ENCODE data around the gene PMVK. TPM values are rescaled to one million over a fixed set of nuclear protein-coding genes. Genes with fewer than 3 reads are reported as not detected.
A peak's percentile ranks its signal among the peaks of the same experiment; 100 is the strongest.

Gene PMVK
- total RNA-seq, 1 donor: 6.2 TPM

- Histone ChIP-seq H3K4me3 (ENCODE audit: insufficient read depth, low read length) (peak overlapping the region; percentile 87), H3K27me3 (ENCODE audit: insufficient read depth, low read length) (no peaks in the 10 kb centered on the region), H2AFZ (ENCODE audit: low read length) (no peak overlapping the region), H4K20me1 (ENCODE audit: insufficient read depth, low read length) (peaks cover 10% of the 10 kb centered on the region), H3K79me2 (ENCODE audit: insufficient read depth, low read length) (peaks cover 19% of the 10 kb centered on the region), H3K36me3 (ENCODE audit: insufficient read depth, low read length) (peaks cover 46% of the 10 kb centered on the region), H3K4me1 (ENCODE audit: insufficient read depth, low read length) (peaks cover 31% of the 10 kb centered on the region), H3K27ac (ENCODE audit: low read depth, low read length) (peak overlapping the region; percentile 24), H3K9me3 (ENCODE audit: low read depth, low read length) (no peaks in the 10 kb centered on the region), H3K4me2 (ENCODE audit: insufficient read depth, low read length) (peak overlapping the region; percentile 98)
- DNase-seq (ENCODE audit: insufficient read length, low spot score, missing footprints): peak; percentile 90
- TF ChIP-seq CTCF (IDR thresholded peaks at IDR 0.05; ENCODE audit: extremely low read depth, low read depth, low read length): no peak
Measured at GRCh38 chr1:154960446-154961136, 24.1 kb upstream of the PMVK start.

GRCh38 chr1:154959426-154959780, 22.9 kb upstream of the PMVK start:
- Histone ChIP-seq H3K4me1 (ENCODE audit: insufficient read depth, low read length) (peaks cover 41% of the 10 kb centered on the region), H2AFZ (ENCODE audit: low read length) (no peak overlapping the region), H3K27ac (ENCODE audit: low read depth, low read length) (no peak overlapping the region), H3K4me3 (ENCODE audit: insufficient read depth, low read length) (no peak overlapping the region), H3K9me3 (ENCODE audit: low read depth, low read length) (no peaks in the 10 kb centered on the region), H3K36me3 (ENCODE audit: insufficient read depth, low read length) (peaks cover 37% of the 10 kb centered on the region), H3K4me2 (ENCODE audit: insufficient read depth, low read length) (no peak overlapping the region), H3K79me2 (ENCODE audit: insufficient read depth, low read length) (peaks cover 17% of the 10 kb centered on the region), H4K20me1 (ENCODE audit: insufficient read depth, low read length) (peaks cover 5% of the 10 kb centered on the region), H3K27me3 (ENCODE audit: insufficient read depth, low read length) (no peaks in the 10 kb centered on the region)
- no peak for TF ChIP-seq CTCF (IDR thresholded peaks at IDR 0.05; ENCODE audit: extremely low read depth, low read depth, low read length)
- DNase-seq (ENCODE audit: insufficient read length, low spot score, missing footprints): no peak

GRCh38 chr1:154958681-154959425, 22.3 kb upstream of the PMVK start:
- H3K4me2 ChIP-seq (ENCODE audit: insufficient read depth, low read length): no peak overlapping the region
- peaks cover 41% of the 10 kb centered on the region for H3K4me1 ChIP-seq (ENCODE audit: insufficient read depth, low read length)
- H3K27ac ChIP-seq (ENCODE audit: low read depth, low read length): no peak overlapping the region
- TF ChIP-seq CTCF (IDR thresholded peaks at IDR 0.05; ENCODE audit: extremely low read depth, low read depth, low read length): no peak
- H2AFZ ChIP-seq (ENCODE audit: low read length): no peak overlapping the region
- H4K20me1 ChIP-seq (ENCODE audit: insufficient read depth, low read length): peaks cover 5% of the 10 kb centered on the region
- peaks cover 31% of the 10 kb centered on the region for H3K36me3 ChIP-seq (ENCODE audit: insufficient read depth, low read length)
- no peaks in the 10 kb centered on the region for H3K27me3 ChIP-seq (ENCODE audit: insufficient read depth, low read length)
- H3K9me3 ChIP-seq (ENCODE audit: low read depth, low read length): no peaks in the 10 kb centered on the region
- H3K79me2 ChIP-seq (ENCODE audit: insufficient read depth, low read length): peaks cover 17% of the 10 kb centered on the region
- peak; percentile 56 for DNase-seq (ENCODE audit: insufficient read length, low spot score, missing footprints)
- H3K4me3 ChIP-seq (ENCODE audit: insufficient read depth, low read length): no peak overlapping the region

- H4K20me1 ChIP-seq (ENCODE audit: insufficient read depth, low read length): peaks cover 5% of the 10 kb centered on the region
- no peak for TF ChIP-seq CTCF (IDR thresholded peaks at IDR 0.05; ENCODE audit: extremely low read depth, low read depth, low read length)
- peaks cover 13% of the 10 kb centered on the region for H3K79me2 ChIP-seq (ENCODE audit: insufficient read depth, low read length)
- peak; percentile 63 for DNase-seq (ENCODE audit: insufficient read length, low spot score, missing footprints)
- no peaks in the 10 kb centered on the region for H3K9me3 ChIP-seq (ENCODE audit: low read depth, low read length)
- no peak overlapping the region for H3K27ac ChIP-seq (ENCODE audit: low read depth, low read length)
- H3K4me2 ChIP-seq (ENCODE audit: insufficient read depth, low read length): no peak overlapping the region
- no peaks in the 10 kb centered on the region for H3K27me3 ChIP-seq (ENCODE audit: insufficient read depth, low read length)
- no peak overlapping the region for H3K4me3 ChIP-seq (ENCODE audit: insufficient read depth, low read length)
- peaks cover 24% of the 10 kb centered on the region for H3K36me3 ChIP-seq (ENCODE audit: insufficient read depth, low read length)
- peaks cover 41% of the 10 kb centered on the region for H3K4me1 ChIP-seq (ENCODE audit: insufficient read depth, low read length)
- no peak overlapping the region for H2AFZ ChIP-seq (ENCODE audit: low read length)
Measured at GRCh38 chr1:154958036-154958435, 21.5 kb upstream of the PMVK start.
